IMR-90 (cell line): ENCODE results near the gene STARD3. TPM values are rescaled to one million over a fixed set of nuclear protein-coding genes. Genes with fewer than 3 reads are reported as not detected.

ENCODE experiments used
- ATAC-seq: fragments of 200-7000 bp; cut with Tn5 transposase; 2 replicates; pipeline ENCODE4 v1.9.1; 2020; ENCODE audit warnings: low read depth, mild to moderate bottlenecking, moderate library complexity
- BruUV-seq: library from RNA; stranded (reverse); fragments of 400-500 nt; replicated peaks from 2 replicates; lab custom pipeline; 2021; lab: Mats Ljungman, UMichigan
- CTCF ChIA-PET: fragments of 300-600 bp; formaldehyde crosslinking; extraction: SDS; loops from one replicate; lab custom pipeline; 2021; ENCODE audit warnings: antibody characterized with exemption; lab: Yijun Ruan, JAX
- POLR2A ChIA-PET: fragments of 300-600 bp; sonication (Branson Sonifier 250); formaldehyde crosslinking; loops from one replicate; lab custom pipeline; 2022; ENCODE audit warnings: antibody characterized with exemption; ENCODE audit not compliant: unreplicated experiment; lab: Charles Lee
- DNase-seq: peaks from one replicate; pipeline ENCODE4 v3.0.0; 2013
- H2AFZ ChIP-seq: replicated peaks from 2 replicates; pipeline ENCODE3; 2013; ENCODE audit warnings: low read length, mild to moderate bottlenecking; ENCODE audit not compliant: poor library complexity
- H2AK5ac ChIP-seq: 2 replicates; pipeline ENCODE4 v1.6.1; 2013; ENCODE audit warnings: low read depth, low read length, inconsistent platforms
- H2AK9ac ChIP-seq: replicated peaks from 2 replicates; pipeline ENCODE3; 2013; ENCODE audit warnings: mild to moderate bottlenecking, low read depth, low read length, moderate library complexity; ENCODE audit not compliant: poor library complexity
- H2BK120ac ChIP-seq: 2 replicates; pipeline ENCODE4 v1.6.1; 2013; ENCODE audit warnings: low read depth, low read length, inconsistent platforms
- H2BK15ac ChIP-seq: 3 replicates; pipeline ENCODE4 v1.6.1; 2013; ENCODE audit warnings: low read depth, low read length, inconsistent platforms
- H2BK20ac ChIP-seq: 2 replicates; pipeline ENCODE4 v1.6.1; 2013; ENCODE audit warnings: low read depth, mild to moderate bottlenecking, inconsistent platforms, low read length, moderate library complexity
- H2BK5ac ChIP-seq: 2 replicates; pipeline ENCODE4 v1.6.1; 2013; ENCODE audit warnings: mild to moderate bottlenecking, low read depth, low read length, inconsistent platforms; ENCODE audit not compliant: poor library complexity, severe bottlenecking
- H3K14ac ChIP-seq: replicated peaks from 2 replicates; pipeline ENCODE4 v1.6.1; 2013; ENCODE audit warnings: low read depth, low read length, inconsistent platforms
- H3K18ac ChIP-seq: 2 replicates; pipeline ENCODE4 v1.6.1; 2013; ENCODE audit warnings: low read depth, low read length, control low read depth
- H3K23ac ChIP-seq: 2 replicates; pipeline ENCODE4 v1.6.1; 2013; ENCODE audit warnings: low read depth, low read length, inconsistent platforms
- H3K27ac ChIP-seq: 2 replicates; pipeline ENCODE4 v1.5.1; 2013; ENCODE audit warnings: mild to moderate bottlenecking, control low read depth, low read length; ENCODE audit not compliant: insufficient read depth
- H3K27me3 ChIP-seq: 2 replicates; pipeline ENCODE4 v1.6.1; 2013; ENCODE audit warnings: low read length; ENCODE audit not compliant: control insufficient read depth, insufficient read depth
- H3K36me3 ChIP-seq: 2 replicates; pipeline ENCODE4 v1.6.1; 2013; ENCODE audit warnings: low read length, mixed read lengths; ENCODE audit not compliant: control insufficient read depth, insufficient read depth
- H3K4ac ChIP-seq: 2 replicates; pipeline ENCODE4 v1.6.1; 2013; ENCODE audit warnings: low read depth, low read length, inconsistent platforms
- H3K4me1 ChIP-seq: 2 replicates; pipeline ENCODE4 v1.6.1; 2013; ENCODE audit warnings: low read length, mixed read lengths; ENCODE audit not compliant: control insufficient read depth, insufficient read depth
- H3K4me2 ChIP-seq: 2 replicates; pipeline ENCODE4 v1.6.1; 2013; ENCODE audit warnings: low read depth, mild to moderate bottlenecking, control low read depth, low read length, moderate library complexity
- H3K4me3 ChIP-seq: 2 replicates; pipeline ENCODE4 v1.5.1; 2013; ENCODE audit warnings: low read depth, mild to moderate bottlenecking, control low read depth, low read length, moderate library complexity; ENCODE audit not compliant: insufficient read depth
- H3K56ac ChIP-seq: 2 replicates; pipeline ENCODE4 v1.6.1; 2013; ENCODE audit warnings: low read length, inconsistent platforms; ENCODE audit not compliant: insufficient read depth; ENCODE audit errors: extremely low read depth
- H3K79me1 ChIP-seq, 2 experiments: 2 replicates each; pipeline ENCODE4 v1.6.1; 2013; ENCODE audit warnings: low read length in 2 of 2, inconsistent platforms in 1 of 2, low read depth in 1 of 2
- H3K9ac ChIP-seq: 2 replicates; pipeline ENCODE4 v1.6.1; 2013; ENCODE audit warnings: low read depth, low read length, control low read depth
- H3K9me1 ChIP-seq: 2 replicates; pipeline ENCODE4 v1.6.1; 2013; ENCODE audit warnings: low read length, inconsistent platforms; ENCODE audit not compliant: insufficient read depth
- H3K9me3 ChIP-seq: 2 replicates; pipeline ENCODE4 v1.6.1; 2013; ENCODE audit warnings: low read length; ENCODE audit not compliant: control insufficient read depth, insufficient read depth
- H4K20me1 ChIP-seq: 2 replicates; pipeline ENCODE4 v1.6.1; 2013; ENCODE audit warnings: low read length, inconsistent platforms; ENCODE audit not compliant: insufficient read depth
- H4K5ac ChIP-seq: 2 replicates; pipeline ENCODE4 v1.6.1; 2013; ENCODE audit warnings: mild to moderate bottlenecking, low read depth, low read length, control low read depth
- H4K8ac ChIP-seq, 2 experiments: 2 replicates each; pipeline ENCODE4 v1.6.1; 2013; ENCODE audit warnings: low read depth in 2 of 2, low read length in 2 of 2, control low read depth in 1 of 2, inconsistent platforms in 1 of 2
- H4K91ac ChIP-seq: 2 replicates; pipeline ENCODE4 v1.6.1; 2013; ENCODE audit warnings: low read depth, low read length, inconsistent platforms; ENCODE audit not compliant: insufficient read depth
- BHLHE40 ChIP-seq: fragments of 150-350 bp; IDR thresholded peaks from 2 replicates; pipeline ENCODE4 v1.6.1; 2016; ENCODE audit warnings: mild to moderate bottlenecking, low read depth, low read length
- CEBPB ChIP-seq: IDR thresholded peaks from 2 replicates; pipeline ENCODE4 v1.6.1; 2012; ENCODE audit warnings: low read depth, low read length, improper control_type of control experiment
- CHD1 ChIP-seq: IDR thresholded peaks from 2 replicates; pipeline ENCODE4 v1.6.1; 2012; ENCODE audit warnings: low read depth, low read length, improper control_type of control experiment
- FOS ChIP-seq: fragments of 150-350 bp; IDR thresholded peaks from 2 replicates; pipeline ENCODE4 v1.6.1; 2016; ENCODE audit warnings: low read depth, low read length
- MAFK ChIP-seq: IDR thresholded peaks from 2 replicates; pipeline ENCODE4 v1.6.1; 2012; ENCODE audit warnings: low read depth, low read length, improper control_type of control experiment
- MAZ ChIP-seq: IDR thresholded peaks from 2 replicates; pipeline ENCODE4 v1.6.1; 2012; ENCODE audit warnings: low read depth, mild to moderate bottlenecking, low read length, improper control_type of control experiment, moderate library complexity, borderline replicate concordance
- MXI1 ChIP-seq: IDR thresholded peaks from 2 replicates; pipeline ENCODE4 v1.6.1; 2012; ENCODE audit warnings: low read depth, mild to moderate bottlenecking, low read length, moderate library complexity, borderline replicate concordance
- NFE2L2 ChIP-seq: fragments of 150-350 bp; IDR thresholded peaks from 2 replicates; pipeline ENCODE4 v1.6.1; 2016; ENCODE audit warnings: low read depth, mild to moderate bottlenecking, low read length
- POLR2A ChIP-seq: IDR thresholded peaks from 2 replicates; pipeline ENCODE4 v1.6.1; 2012; ENCODE audit warnings: mild to moderate bottlenecking, low read depth, low read length
- RAD21 ChIP-seq: IDR thresholded peaks from 2 replicates; pipeline ENCODE4 v1.6.1; 2012; ENCODE audit warnings: low read length, improper control_type of control experiment
- RCOR1 ChIP-seq: IDR thresholded peaks from 2 replicates; pipeline ENCODE4 v1.6.1; 2012; ENCODE audit warnings: mild to moderate bottlenecking, low read length, improper control_type of control experiment; ENCODE audit not compliant: insufficient replicate concordance
- RFX5 ChIP-seq: IDR thresholded peaks from 2 replicates; pipeline ENCODE4 v1.8.0; 2012; ENCODE audit warnings: low read depth, mild to moderate bottlenecking, low read length, moderate library complexity
- SMC3 ChIP-seq: fragments of 150-350 bp; IDR thresholded peaks from 2 replicates; pipeline ENCODE4 v1.6.1; 2016; ENCODE audit warnings: low read depth, mild to moderate bottlenecking, antibody characterized with exemption, low read length, moderate library complexity
- WGBS, 2 experiments: methylation state at CpG; one replicate each; pipeline versions ENCODE4 v1.1.5 to v1.1.7; 2013; ENCODE audit warnings: missing lambda C conversion rate in 2 of 2; ENCODE audit not compliant: insufficient read length in 1 of 2; ENCODE audit errors: extremely low coverage in 2 of 2; 5-methylcytosine and 5-hydroxymethylcytosine counted together
- dilution Hi-C: fragments of 300-500 bp; cut with HindIII; formaldehyde crosslinking; loops from one replicate; pipeline ENCODE4 v1.14.3; 2018; ENCODE audit warnings: low sequenced_read_pairs; ENCODE audit not compliant: unreplicated experiment
- in situ Hi-C: fragments of 300-500 bp; cut with MboI; formaldehyde crosslinking; loops from 3 replicates; pipeline ENCODE4 v1.14.3; 2019; ENCODE audit warnings: low sequenced_read_pairs, inconsistent platforms, mixed read lengths
- intact Hi-C: fragments of 100-400 bp; cut with micrococcal nuclease; formaldehyde crosslinking; loops from 2 replicates; pipeline ENCODE4 v1.10.0; 2022
- polyA plus RNA-seq, 3 experiments: library from polyadenylated mRNA; depleted of rRNA; stranded (reverse); fragments of >200 nt; gene quantifications; 2 replicates each; pipeline ENCODE4 v1.2.3, GENCODE V29; 2012; ENCODE audit warnings: low replicate concordance in 1 of 3
- total RNA-seq: library from RNA; depleted of rRNA; stranded (reverse); fragments of >200 nt; gene quantifications from 2 replicates; pipeline ENCODE4 v1.2.3, GENCODE V29; 2012
- TF ChIP-seq, protein P1 (sequence below): conservative IDR thresholded peaks from 2 replicates; pipeline ENCODE4 v1.5.1; 2012; ENCODE audit warnings: mild to moderate bottlenecking, low read depth, low read length, improper control_type of control experiment
- TF ChIP-seq, protein P2 (sequence below): fragments of 150-350 bp; IDR thresholded peaks from 2 replicates; pipeline ENCODE4 v1.6.1; 2017; ENCODE audit warnings: mild to moderate bottlenecking, antibody characterized with exemption, low read length, low read depth
- TF ChIP-seq, protein P3 (sequence below): fragments of 150-350 bp; IDR thresholded peaks from 2 replicates; pipeline ENCODE4 v1.6.1; 2016; ENCODE audit warnings: low read depth, mild to moderate bottlenecking, low read length, moderate library complexity, borderline replicate concordance

Gene STARD3
- total and polyA plus RNA-seq, 2 of the 4 experiments (the other 2 are of a cell fraction), result 8.1 to 50.4 TPM

DNA sequence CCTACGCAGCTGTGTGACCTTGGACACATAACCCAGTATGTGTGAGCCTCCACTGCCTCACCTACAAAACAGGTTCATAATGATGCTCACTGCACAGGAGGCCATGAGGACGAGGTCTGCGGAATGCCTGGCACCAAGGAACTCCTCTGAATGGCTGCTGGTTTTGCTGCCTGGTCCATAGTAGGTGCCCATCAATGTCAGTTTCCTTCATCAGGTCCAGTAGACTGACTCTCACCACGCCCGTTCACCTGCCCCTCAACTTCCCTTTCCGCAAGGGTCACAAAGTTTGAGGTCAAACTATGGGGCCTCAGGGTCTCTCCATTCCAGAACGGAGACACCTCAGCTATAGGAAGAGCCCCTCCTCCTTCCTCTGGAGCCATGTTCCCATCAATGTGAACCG is 40.1 kb downstream of the STARD3 start:
- no peak overlapping the region for H3K4me3 ChIP-seq
- no peak overlapping the region for H2BK20ac ChIP-seq
- H4K20me1 ChIP-seq, result no peaks in the 10 kb centered on the region
- no peak overlapping the region for H3K56ac ChIP-seq
- no peak overlapping the region for H2AK5ac ChIP-seq
- no peak overlapping the region for H2BK5ac ChIP-seq
- ChIA-PET POLR2A (no interaction called here), CTCF (no interaction called here)
- BruUV-seq, result no TSS peak
- in situ Hi-C loops, result no loop called here
- DNase-seq (no peak), ATAC-seq (no peak)
- H3K27ac ChIP-seq, result no peak overlapping the region
- peaks cover 7% of the 10 kb centered on the region; the same call in 1 of the 2 replicates for H3K9me1 ChIP-seq
- H2AK9ac ChIP-seq, result no peak overlapping the region
- H3K18ac ChIP-seq, result no peak overlapping the region
- peaks cover 2% of the 10 kb centered on the region; the same call in 1 of the 2 replicates for H3K27me3 ChIP-seq
- H4K8ac ChIP-seq, result no peak overlapping the region
- H3K9me3 ChIP-seq, result no peaks in the 10 kb centered on the region
- no peak overlapping the region for H4K91ac ChIP-seq
- WGBS, 2 experiments, result 83% methylated on average over 1 of the region's 8 CpGs; no CpG with 5 or more reads in 1 of the 2 experiments
- H3K9ac ChIP-seq, result no peak overlapping the region
- no peak overlapping the region for H2BK15ac ChIP-seq
- H3K79me1 ChIP-seq, result no peaks in the 10 kb centered on the region
- H3K14ac ChIP-seq, result no peak overlapping the region
- dilution Hi-C loops, result no loop called here
- H3K4me2 ChIP-seq, result no peak overlapping the region
- intact Hi-C loops, result no loop called here
- no peak overlapping the region for H2AFZ ChIP-seq
- TF ChIP-seq RCOR1 (no peak), FOS (no peak), POLR2A (no peak), RAD21 (no peak), NFE2L2 (no peak), CHD1 (no peak), SMC3 (no peak), RFX5 (no peak), MAZ (no peak), CEBPB (no peak), BHLHE40 (no peak), MAFK (no peak), MXI1 (no peak)
- TF ChIP-seq, protein P1, sequence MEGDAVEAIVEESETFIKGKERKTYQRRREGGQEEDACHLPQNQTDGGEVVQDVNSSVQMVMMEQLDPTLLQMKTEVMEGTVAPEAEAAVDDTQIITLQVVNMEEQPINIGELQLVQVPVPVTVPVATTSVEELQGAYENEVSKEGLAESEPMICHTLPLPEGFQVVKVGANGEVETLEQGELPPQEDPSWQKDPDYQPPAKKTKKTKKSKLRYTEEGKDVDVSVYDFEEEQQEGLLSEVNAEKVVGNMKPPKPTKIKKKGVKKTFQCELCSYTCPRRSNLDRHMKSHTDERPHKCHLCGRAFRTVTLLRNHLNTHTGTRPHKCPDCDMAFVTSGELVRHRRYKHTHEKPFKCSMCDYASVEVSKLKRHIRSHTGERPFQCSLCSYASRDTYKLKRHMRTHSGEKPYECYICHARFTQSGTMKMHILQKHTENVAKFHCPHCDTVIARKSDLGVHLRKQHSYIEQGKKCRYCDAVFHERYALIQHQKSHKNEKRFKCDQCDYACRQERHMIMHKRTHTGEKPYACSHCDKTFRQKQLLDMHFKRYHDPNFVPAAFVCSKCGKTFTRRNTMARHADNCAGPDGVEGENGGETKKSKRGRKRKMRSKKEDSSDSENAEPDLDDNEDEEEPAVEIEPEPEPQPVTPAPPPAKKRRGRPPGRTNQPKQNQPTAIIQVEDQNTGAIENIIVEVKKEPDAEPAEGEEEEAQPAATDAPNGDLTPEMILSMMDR, result no peak
- TF ChIP-seq, protein P2, sequence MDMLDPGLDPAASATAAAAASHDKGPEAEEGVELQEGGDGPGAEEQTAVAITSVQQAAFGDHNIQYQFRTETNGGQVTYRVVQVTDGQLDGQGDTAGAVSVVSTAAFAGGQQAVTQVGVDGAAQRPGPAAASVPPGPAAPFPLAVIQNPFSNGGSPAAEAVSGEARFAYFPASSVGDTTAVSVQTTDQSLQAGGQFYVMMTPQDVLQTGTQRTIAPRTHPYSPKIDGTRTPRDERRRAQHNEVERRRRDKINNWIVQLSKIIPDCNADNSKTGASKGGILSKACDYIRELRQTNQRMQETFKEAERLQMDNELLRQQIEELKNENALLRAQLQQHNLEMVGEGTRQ, result no peak
- TF ChIP-seq, protein P3, sequence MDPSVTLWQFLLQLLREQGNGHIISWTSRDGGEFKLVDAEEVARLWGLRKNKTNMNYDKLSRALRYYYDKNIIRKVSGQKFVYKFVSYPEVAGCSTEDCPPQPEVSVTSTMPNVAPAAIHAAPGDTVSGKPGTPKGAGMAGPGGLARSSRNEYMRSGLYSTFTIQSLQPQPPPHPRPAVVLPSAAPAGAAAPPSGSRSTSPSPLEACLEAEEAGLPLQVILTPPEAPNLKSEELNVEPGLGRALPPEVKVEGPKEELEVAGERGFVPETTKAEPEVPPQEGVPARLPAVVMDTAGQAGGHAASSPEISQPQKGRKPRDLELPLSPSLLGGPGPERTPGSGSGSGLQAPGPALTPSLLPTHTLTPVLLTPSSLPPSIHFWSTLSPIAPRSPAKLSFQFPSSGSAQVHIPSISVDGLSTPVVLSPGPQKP, result no peak
- no peak overlapping the region for H3K4ac ChIP-seq
- peaks cover 5% of the 10 kb centered on the region; the same call in 1 of the 2 replicates for H3K36me3 ChIP-seq
- H4K5ac ChIP-seq, result no peak overlapping the region
- H3K4me1 ChIP-seq, result peaks cover 7% of the 10 kb centered on the region
- H3K23ac ChIP-seq, result no peak overlapping the region
- no peak overlapping the region for H2BK120ac ChIP-seq
